COLO829 (cell line): ENCODE measurements around the gene SLC2A14.
"Not testable (repeated sequence)": the region's sequence is repeated elsewhere in the genome, so short reads cannot be mapped to it uniquely, and the experiment has no call there.

Experiments used
- DNase-seq: peaks from one replicate; pipeline ENCODE4 v3.0.0; 2012; ENCODE audit warnings: low spot score

The SLC2A14 gene

GRCh38 chr12:7869137-7869536, 3.6 kb downstream of the SLC2A14 start:
- DNase-seq: no peak

GRCh38 chr12:7868391-7868790, 4.3 kb downstream of the SLC2A14 start:
- DNase-seq: no peak

DNA sequence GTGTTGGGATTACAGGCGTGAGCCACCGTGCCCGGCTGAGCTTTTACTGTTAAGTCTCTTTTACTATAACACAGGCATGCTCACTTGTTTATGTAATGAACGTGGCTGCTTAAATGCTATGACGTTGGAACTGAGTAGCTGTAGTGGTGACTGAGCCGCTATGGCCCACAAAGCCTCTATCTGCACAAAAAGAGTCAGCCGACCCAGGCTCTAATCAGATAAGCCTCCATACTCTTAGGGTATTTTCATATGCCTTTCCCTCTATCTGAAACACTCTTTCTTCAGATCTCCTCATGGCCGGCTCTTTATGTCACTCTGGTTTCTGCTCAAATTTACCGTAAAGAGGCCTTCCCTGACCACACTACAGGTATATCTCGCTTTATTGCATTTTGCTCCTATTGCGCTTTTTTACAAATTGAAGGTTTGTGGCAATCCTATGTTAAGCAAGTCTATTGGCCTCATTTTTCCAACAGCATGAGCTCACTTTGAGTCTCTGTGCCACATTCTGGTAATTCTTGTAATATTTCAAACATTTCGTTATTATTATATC, 8.0 kb downstream of the SLC2A14 start:
- no peak for DNase-seq

DNA sequence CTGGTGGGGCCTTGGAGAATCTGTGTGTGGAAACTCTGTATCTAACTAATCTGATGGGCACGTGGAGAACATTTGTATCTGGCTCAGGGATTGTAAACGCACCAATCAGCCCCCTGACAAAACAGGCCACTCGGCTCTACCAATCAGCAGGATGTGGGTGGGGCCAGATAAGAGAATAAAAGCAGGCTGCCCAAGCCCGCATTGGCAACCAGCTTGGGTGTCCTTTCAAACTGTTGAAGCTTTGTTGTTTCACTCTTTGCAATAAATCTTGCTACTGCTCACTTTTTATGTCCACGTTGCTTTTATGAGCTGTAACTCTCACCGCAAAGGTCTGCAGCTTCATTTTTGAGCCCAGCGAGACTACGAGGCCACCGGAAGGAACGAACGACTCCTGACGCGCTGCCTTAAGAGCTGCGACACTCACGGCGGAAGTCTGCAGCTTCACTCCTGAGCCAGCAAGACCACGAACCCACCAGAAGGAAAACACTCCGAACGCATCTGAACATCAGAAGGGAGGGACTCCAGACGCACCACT, 9.8 kb downstream of the SLC2A14 start:
- not testable (repeated sequence) for DNase-seq

DNA sequence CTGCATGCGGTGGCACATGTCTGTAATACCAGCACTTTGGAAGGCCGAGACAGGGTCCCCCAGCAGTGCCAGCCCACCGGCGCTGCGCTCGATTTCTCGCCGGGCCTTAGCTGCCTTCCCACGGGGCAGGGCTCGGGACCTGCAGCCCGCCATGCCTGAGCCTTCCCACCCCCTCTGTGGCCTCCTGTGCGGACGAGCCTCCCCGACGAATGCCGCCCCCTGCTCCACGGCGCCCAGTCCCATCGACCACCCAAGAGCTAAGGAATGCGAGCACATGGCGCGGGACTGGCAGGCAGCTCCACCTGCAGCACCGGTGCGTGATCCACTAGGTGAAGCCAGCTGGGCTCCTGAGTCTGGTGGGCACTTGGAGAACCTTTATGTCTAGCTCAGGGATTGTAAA, 10.4 kb downstream of the SLC2A14 start:
- not testable (repeated sequence) for DNase-seq

- no peak for DNase-seq
Measured at GRCh38 chr12:7859552-7859951, 13.2 kb downstream of the SLC2A14 start.

GRCh38 chr12:7857971-7858370, 14.7 kb downstream of the SLC2A14 start:
- no peak for DNase-seq

- DNase-seq: no peak
Measured at GRCh38 chr12:7856516-7856915, 16.2 kb downstream of the SLC2A14 start.

DNA sequence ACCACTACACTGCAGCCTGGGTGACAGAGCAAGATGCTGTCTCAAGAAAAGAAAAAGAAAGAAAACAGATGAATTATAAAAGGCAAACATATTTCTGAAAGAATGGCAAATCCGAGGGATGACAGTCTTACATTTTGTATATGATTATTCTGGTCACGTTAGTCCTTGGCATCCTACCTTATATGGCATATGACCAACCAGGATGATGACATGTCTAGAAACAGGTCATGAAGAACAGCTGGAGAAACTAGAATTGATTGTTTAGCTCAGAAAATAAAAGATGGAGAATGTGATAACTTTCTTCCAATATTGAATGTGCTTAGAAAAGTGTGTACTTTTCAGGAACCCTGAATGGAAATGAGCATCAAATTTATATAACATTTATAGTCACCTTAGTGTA, 19.2 kb downstream of the SLC2A14 start:
- DNase-seq: no peak

DNA sequence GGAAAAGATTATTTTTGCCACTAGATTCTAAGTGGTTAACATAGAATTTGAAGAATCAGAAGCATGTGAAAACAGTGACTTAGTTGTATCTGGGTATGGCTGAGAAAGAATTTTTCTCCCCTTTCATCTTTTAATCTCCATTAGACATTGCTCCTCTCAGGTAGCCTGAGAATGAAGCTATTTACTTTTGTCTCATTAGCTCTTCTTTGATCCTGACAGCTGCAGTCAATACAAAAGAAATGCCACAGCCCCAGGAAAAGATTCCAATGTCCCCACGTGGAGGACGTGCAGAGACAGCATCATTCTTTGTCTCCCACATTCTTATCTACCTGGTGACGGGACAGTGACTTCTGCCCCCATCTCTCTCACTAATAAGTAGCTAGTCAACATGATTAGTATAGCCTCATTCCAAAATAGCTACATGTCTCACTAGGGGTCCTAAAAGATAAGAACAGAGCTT, 21.1 kb downstream of the SLC2A14 start:
- not testable (repeated sequence) for DNase-seq

GRCh38 chr12:7850099-7850498, 22.6 kb downstream of the SLC2A14 start:
- not testable (repeated sequence) for DNase-seq

- DNase-seq: not testable (repeated sequence)
Measured at GRCh38 chr12:7848098-7848422, 24.7 kb downstream of the SLC2A14 start.

DNA sequence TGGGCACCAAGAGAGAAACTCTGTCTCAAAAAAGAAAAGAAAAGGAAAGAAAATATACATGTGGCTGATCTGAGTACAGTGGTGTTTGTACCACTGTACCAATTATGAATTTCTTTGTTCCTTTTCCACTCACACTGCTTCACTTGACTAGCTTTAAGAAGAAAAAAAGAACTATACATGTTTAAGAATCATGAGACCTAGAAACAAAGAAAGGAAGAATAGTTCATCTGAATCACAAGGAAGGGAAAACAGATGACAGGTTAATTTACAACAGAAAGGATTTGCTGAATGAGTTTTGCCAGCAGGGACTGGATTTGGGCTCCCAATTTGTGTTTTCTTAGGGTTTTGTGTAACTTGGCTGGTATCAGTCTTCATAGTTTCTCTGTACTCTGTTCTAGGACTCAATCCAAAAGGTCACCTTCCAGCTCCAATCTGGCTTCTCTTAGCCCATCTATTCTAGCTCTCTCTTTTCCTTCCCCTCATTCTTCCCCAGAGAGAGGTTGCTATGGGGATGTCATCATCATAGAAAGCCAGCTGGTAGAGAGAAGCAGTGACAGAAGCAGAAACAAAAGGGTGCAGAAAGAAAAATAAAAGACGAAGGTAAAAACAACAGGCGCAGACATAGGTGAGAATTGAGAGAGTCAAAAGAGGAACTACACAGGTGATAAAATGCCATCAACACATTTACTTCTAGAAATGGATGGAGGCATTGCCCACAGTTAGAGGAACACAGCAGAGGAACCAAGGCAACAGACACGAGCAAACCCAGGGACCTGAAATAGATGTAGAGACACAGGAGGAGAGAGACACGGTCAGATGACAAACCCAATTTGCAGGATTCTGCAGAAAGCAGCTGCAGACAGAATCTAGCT, 25.3 kb downstream of the SLC2A14 start:
- DNase-seq: not testable (repeated sequence)

DNA sequence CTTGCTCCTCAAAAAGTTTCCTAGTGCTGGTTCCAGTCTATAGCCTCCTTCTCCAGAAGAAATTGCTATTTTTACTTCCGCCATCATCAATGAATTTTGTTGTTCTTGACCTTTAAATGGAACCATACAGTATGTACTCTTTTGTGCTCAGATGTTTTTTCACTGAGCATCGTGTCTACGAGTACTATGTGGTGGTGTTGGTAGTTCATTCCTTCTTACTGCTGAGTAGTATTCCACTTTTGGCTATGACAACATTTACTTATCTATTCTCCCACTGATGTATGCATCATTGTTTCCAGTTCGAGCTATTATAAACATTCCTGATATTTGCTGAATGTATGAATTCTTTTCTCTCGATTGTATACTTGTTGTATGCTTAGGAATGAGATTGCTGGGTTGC, 28.6 kb downstream of the SLC2A14 start:
- DNase-seq: no peak

- not testable (repeated sequence) for DNase-seq
Measured at GRCh38 chr12:7843583-7843982, 29.1 kb downstream of the SLC2A14 start.

DNA sequence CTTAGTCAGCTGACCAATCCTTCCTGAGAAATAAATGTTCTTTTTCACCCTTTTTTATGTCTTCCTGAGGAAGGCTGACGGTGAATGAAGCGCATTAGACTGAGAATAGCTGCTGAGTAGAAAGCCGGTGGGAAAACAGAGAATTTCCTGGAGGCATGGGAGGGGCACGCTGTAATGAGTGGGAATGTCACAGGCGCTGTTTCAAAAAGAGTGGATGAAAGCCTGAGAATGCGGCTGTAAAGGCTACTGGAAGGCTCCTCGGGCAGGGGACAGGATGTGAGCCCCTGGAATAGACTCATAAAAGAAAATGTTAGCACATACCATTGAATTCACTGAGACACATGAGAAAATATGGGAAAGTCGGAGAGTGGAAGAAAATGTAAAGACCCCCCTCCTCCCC, 29.6 kb downstream of the SLC2A14 start:
- not testable (repeated sequence) for DNase-seq

DNA sequence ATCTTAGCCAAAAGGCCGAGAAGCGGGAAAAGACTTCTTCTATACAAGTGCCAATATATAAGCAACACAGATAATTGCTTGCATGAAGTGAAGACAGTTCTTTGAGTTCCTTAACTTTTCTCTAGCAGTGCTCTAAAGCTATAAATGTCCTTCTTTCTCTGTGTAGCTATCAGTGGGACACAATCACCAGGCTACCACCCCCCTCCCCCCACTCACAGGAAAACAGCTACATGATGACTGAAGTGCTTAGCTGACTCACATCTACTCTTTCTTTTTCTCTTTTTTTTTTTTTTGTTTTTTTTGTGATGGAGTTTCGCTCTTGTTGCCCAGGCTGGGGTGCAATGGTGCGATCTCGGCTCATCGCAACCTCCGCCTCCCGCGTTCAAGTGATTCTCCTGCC, 30.3 kb downstream of the SLC2A14 start:
- DNase-seq: not testable (repeated sequence)

DNA sequence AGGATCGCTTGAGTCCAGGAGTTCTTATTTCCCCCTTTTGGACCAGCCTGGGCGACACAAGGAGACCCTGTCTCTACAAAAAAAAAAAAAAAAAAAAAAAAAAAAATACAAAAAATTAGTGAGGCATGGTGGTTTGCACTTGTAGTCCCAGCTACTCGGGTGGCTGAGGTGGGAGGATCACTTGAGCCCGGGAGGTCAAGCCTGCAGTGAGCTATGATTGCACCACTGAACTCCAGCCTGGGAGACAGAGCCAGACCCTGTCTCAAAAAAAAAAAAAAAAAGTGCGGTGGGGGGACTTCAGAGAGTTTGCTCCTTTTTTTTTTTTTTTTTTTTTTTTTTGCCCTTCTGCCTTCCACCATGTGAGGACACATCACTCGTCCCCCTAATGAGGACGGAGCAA, 32.9 kb downstream of the SLC2A14 start:
- not testable (repeated sequence) for DNase-seq

DNA sequence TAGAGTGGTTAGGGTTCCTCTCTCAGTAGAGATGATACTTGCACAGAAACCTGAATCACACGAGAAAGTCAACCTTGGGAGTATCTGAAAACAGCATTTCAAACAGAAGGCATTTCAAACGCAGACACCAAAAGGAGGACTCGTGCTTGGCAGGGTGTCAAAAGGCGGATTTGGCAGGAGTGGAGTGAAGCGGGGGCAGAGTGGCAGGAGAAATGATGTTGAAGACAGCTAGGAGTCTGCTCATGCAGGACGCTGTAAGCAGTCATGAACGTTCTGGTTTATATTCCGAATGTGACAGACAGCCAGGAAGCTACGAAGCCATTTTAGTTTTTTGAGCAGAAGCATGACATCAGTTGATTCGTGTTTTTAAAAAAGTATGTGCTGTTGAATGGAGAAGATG, 33.5 kb downstream of the SLC2A14 start:
- not testable (repeated sequence) for DNase-seq

GRCh38 chr12:7837366-7837765, 35.3 kb downstream of the SLC2A14 start:
- no peak for DNase-seq

GRCh38 chr12:7835766-7836165, 36.9 kb downstream of the SLC2A14 start:
- no peak for DNase-seq

DNA sequence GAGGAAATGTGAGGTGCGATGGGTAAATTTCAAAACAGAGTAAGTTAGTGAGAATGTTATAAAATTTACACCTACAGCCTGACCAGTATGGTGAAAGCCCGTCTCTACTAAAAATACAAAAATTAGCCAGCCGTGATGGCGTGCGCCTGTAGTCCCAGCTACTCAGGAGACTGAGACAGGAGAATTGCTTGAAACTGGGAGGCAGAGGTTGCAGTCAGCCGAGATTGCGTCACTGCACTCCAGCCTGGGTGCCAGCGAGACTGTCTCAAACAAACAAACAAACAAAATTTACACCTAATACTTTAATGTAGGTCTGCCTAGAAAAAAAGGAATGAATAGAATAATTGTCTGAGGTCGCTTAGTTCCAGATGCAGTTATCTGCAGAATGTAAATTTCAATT, 37.6 kb downstream of the SLC2A14 start:
- DNase-seq: no peak

DNA sequence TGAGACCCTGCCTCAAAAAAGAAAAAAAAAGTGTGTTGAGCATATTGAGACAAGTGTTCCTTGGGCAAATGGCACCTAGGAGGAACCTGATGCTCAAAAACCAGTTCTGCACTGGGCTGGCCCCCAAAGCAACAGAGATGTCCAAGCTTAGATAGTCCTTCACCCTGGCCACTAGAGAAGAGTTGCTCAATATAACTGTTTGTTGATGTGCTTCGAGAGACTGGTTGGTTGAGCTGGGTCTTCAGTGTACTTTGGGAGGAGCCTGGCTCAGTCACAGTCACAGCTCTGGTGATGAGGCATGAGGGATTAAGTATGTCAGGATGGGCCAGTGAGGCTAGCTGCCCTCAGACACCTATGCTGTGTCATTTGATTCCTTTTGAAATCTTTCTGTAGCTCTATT, 38.0 kb downstream of the SLC2A14 start:
- DNase-seq: no peak
